GM12892 (cell line): ENCODE data around the gene LIPA.

Experiments used
- POLR2A ChIP-seq: IDR thresholded peaks from 2 replicates; pipeline ENCODE4 v1.6.1; 2011; ENCODE audit warnings: low read depth, low read length, control low read depth
- TAF1 ChIP-seq: IDR thresholded peaks from 2 replicates; pipeline ENCODE4 v1.6.1; 2011; ENCODE audit warnings: low read depth, mild to moderate bottlenecking, control low read depth, low read length, borderline replicate concordance

DNA sequence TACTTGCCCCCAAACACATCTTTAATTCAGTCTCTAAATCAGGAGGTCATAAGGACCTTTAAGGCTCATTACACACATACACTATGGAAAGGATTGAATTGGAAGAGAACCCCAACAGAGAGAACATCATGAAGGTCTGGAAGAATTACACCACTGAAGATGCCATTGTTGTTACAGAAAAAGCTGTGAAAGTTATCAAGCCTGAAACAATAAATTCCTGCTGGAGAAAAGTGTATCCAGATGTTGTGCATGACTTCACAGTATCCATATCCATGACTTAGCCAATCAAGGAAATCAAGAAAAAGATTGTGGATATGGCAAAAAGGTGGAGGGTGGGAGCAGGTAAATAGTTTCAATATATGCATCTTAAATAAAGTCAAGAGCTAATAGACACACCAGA lies 13.7 kb downstream of the LIPA start:
- TF ChIP-seq TAF1 (no peak), POLR2A (no peak)
